Fibroblast of lung (primary cell): ENCODE data around the gene KIRREL3. TPM values are rescaled to one million over a fixed set of nuclear protein-coding genes. Genes with fewer than 3 reads are reported as not detected.
A peak's percentile ranks its signal among the peaks of the same experiment; 100 is the strongest.

Experiments
- DNase-seq, 2 donors: peaks; one replicate each; pipeline versions ENCODE4 v3.0.0 to v3.0.0-alpha.2; 2010; ENCODE audit warnings: low read depth in 2 of 2
- H2AFZ ChIP-seq: 2 replicates; pipeline ENCODE4 v1.5.1; 2012; ENCODE audit warnings: low read length, control low read depth, inconsistent platforms
- H3K27ac ChIP-seq: 2 replicates; pipeline ENCODE4 v1.5.1; 2011; ENCODE audit warnings: low read length, control low read depth; ENCODE audit not compliant: insufficient read depth
- H3K27me3 ChIP-seq: 2 replicates; pipeline ENCODE4 v1.5.1; 2011; ENCODE audit warnings: mild to moderate bottlenecking, low read length; ENCODE audit not compliant: control insufficient read depth, insufficient read depth
- H3K36me3 ChIP-seq: 2 replicates; pipeline ENCODE4 v1.5.1; 2011; ENCODE audit warnings: low read length; ENCODE audit not compliant: control insufficient read depth, insufficient read depth
- H3K4me1 ChIP-seq: 2 replicates; pipeline ENCODE4 v1.5.1; 2011; ENCODE audit warnings: low read length; ENCODE audit not compliant: control insufficient read depth, insufficient read depth; ENCODE audit errors: extremely low read depth
- H3K4me2 ChIP-seq: 2 replicates; pipeline ENCODE4 v1.5.1; 2011; ENCODE audit warnings: low read length, control low read depth; ENCODE audit not compliant: insufficient read depth; ENCODE audit errors: extremely low read depth
- H3K4me3 ChIP-seq, 4 experiments: fragments of 200-600 bp in 1 of 4; sonication (generic) in 1 of 4; replicated peaks in 1 of 4; 2 replicates each; pipeline ENCODE4 v1.5.1; 2011 to 2016; ENCODE audit warnings: low read length in 4 of 4, low read depth in 3 of 4, mild to moderate bottlenecking in 3 of 4, control low read depth in 2 of 4, inconsistent platforms in 1 of 4, mixed read lengths in 1 of 4; ENCODE audit not compliant: insufficient read depth in 1 of 4; ENCODE audit errors: control extremely low read depth in 1 of 4
- H3K79me2 ChIP-seq: 2 replicates; pipeline ENCODE4 v1.5.1; 2012; ENCODE audit warnings: mild to moderate bottlenecking, low read length, inconsistent platforms; ENCODE audit not compliant: control insufficient read depth, insufficient read depth
- H3K9ac ChIP-seq: 2 replicates; pipeline ENCODE4 v1.5.1; 2011; ENCODE audit warnings: mild to moderate bottlenecking, low read length, control low read depth; ENCODE audit not compliant: insufficient read depth
- H3K9me3 ChIP-seq: 2 replicates; pipeline ENCODE4 v1.5.1; 2012; ENCODE audit warnings: low read depth, low read length; ENCODE audit not compliant: control insufficient read depth, insufficient read depth
- H4K20me1 ChIP-seq: 2 replicates; pipeline ENCODE4 v1.5.1; 2011; ENCODE audit warnings: low read length; ENCODE audit not compliant: control insufficient read depth, insufficient read depth; ENCODE audit errors: extremely low read depth
- CTCF ChIP-seq, 2 donors: IDR thresholded peaks in 1 of 2; conservative IDR thresholded peaks in 1 of 2; 1 replicate in 1 of 2; 2 replicates in 1 of 2; pipeline ENCODE4 v1.5.1; 2011 to 2012; ENCODE audit warnings: low read length in 2 of 2, control low read depth in 1 of 2, inconsistent platforms in 1 of 2, low read depth in 1 of 2, mild to moderate bottlenecking in 1 of 2
- EZH2 ChIP-seq: IDR thresholded peaks from 2 replicates; pipeline ENCODE4 v1.5.1; 2012; ENCODE audit warnings: low read length, control low read depth, mild to moderate bottlenecking; ENCODE audit errors: missing control alignments
- polyA plus RNA-seq, 2 donors: library from polyadenylated mRNA; depleted of rRNA in 1 of 2; stranded (reverse) in 1 of 2; unstranded in 1 of 2; fragments of >200 nt; gene quantifications; 2 replicates each; pipeline ENCODE4 v1.2.1, GENCODE V29; 2011 to 2012; ENCODE audit warnings: missing spikeins in 1 of 2
- total RNA-seq: library from RNA; depleted of rRNA; stranded (reverse); fragments of >200 nt; gene quantifications from 2 replicates; pipeline ENCODE4 v1.2.1, GENCODE V29; 2014

KIRREL3 gene
- total and polyA plus RNA-seq, 2 donors (not counting 1 experiment from before 2014, with no cell fraction given) = 2.8 to 6.1 TPM

- H3K9ac ChIP-seq = peak overlapping the region; percentile 25
- peaks cover 35% of the 10 kb centered on the region for H3K4me1 ChIP-seq
- H3K79me2 ChIP-seq = peaks cover 6% of the 10 kb centered on the region
- peak; percentile 53 to 75 for DNase-seq
- peak overlapping the region; percentile 75 for H3K4me2 ChIP-seq
- peak overlapping the region; percentile 52 for H2AFZ ChIP-seq
- no peaks in the 10 kb centered on the region for H4K20me1 ChIP-seq
- H3K36me3 ChIP-seq = no peaks in the 10 kb centered on the region
- H3K9me3 ChIP-seq = no peaks in the 10 kb centered on the region
- no peaks in the 10 kb centered on the region for H3K27me3 ChIP-seq
- H3K27ac ChIP-seq = peak overlapping the region; percentile 97
- peak; percentile 95 to 99 for TF ChIP-seq CTCF (conservative IDR thresholded peaks at IDR 0.05 in 1 of 2, IDR thresholded peaks at IDR 0.05 in 1 of 2; ENCODE audit: low read depth in 1 of 2, low read length in 2 of 2)
- TF ChIP-seq EZH2 = no peak
- peak overlapping the region in 1 of 4 experiments; percentile 50 for H3K4me3 ChIP-seq
These were observed 10.4 kb downstream of the KIRREL3 start for GRCh38 chr11:126989942-126990715.

GRCh38 chr11:126988655-126989054 lies 11.9 kb downstream of the KIRREL3 start:
- H3K79me2 ChIP-seq = peaks cover 2% of the 10 kb centered on the region
- H4K20me1 ChIP-seq = no peaks in the 10 kb centered on the region

GRCh38 chr11:126981635-126982034 lies 18.9 kb downstream of the KIRREL3 start:
- H3K79me2 ChIP-seq = no peaks in the 10 kb centered on the region
- H3K4me1 ChIP-seq = no peaks in the 10 kb centered on the region
- TF ChIP-seq EZH2 = no peak
- no peak for TF ChIP-seq CTCF (conservative IDR thresholded peaks at IDR 0.05 in 1 of 2, IDR thresholded peaks at IDR 0.05 in 1 of 2; ENCODE audit: low read depth in 1 of 2, low read length in 2 of 2)
- H3K4me2 ChIP-seq = no peak overlapping the region
- H3K9me3 ChIP-seq = no peaks in the 10 kb centered on the region
- H3K4me3 ChIP-seq = no peak overlapping the region
- H3K9ac ChIP-seq = no peak overlapping the region
- no peaks in the 10 kb centered on the region for H3K27me3 ChIP-seq
- no peaks in the 10 kb centered on the region for H4K20me1 ChIP-seq
- DNase-seq = no peak
- H3K27ac ChIP-seq = no peak overlapping the region
- H3K36me3 ChIP-seq = no peaks in the 10 kb centered on the region
- no peak overlapping the region for H2AFZ ChIP-seq

More at GRCh38 chr11:126988655-126989054, 11.9 kb downstream of the KIRREL3 start:
- H3K36me3 ChIP-seq = no peaks in the 10 kb centered on the region
- no peak overlapping the region for H3K27ac ChIP-seq
- no peak overlapping the region for H3K4me3 ChIP-seq
- no peak overlapping the region for H3K4me2 ChIP-seq
- H2AFZ ChIP-seq = no peak overlapping the region
- DNase-seq = no peak
- TF ChIP-seq EZH2 (no peak), CTCF (conservative IDR thresholded peaks at IDR 0.05 in 1 of 2, IDR thresholded peaks at IDR 0.05 in 1 of 2; ENCODE audit: low read depth in 1 of 2, low read length in 2 of 2) (no peak)
- H3K27me3 ChIP-seq = no peaks in the 10 kb centered on the region
- H3K9ac ChIP-seq = no peak overlapping the region
- peaks cover 24% of the 10 kb centered on the region for H3K4me1 ChIP-seq
- H3K9me3 ChIP-seq = no peaks in the 10 kb centered on the region
